ENCODE measurements around the gene MROH2A.

The MROH2A gene

DNA sequence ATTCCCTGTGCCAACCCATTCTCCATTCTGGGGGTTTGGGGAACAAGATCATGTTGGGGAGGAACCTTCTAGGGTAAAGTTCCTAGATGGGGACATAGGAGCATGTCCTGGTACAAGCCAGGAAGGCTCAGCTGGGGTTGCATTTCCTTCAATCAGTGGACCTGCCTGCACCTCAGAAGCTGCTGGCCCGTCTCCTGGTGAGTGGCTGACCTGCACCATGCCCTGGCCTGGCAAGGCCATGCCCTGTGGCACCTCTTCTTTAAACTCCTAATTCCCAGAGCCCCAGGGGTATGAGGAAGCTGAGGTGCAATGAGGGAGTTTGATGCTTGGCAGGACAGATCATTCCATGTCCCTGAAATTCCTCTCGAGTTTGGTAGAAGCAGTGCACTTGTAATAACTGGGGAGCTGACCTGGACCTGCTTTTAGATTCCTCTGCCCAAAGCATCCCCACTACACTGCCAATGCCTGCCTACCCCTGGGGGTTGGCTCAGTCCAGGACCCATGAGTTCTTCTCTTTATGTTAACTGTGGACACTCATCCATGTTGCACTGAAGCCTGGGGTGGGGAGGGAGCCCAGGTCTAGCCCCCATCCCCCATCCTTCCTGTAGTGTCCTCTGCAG, 25.3 kb downstream of the MROH2A start:
- Mint-ChIP-seq H3K27ac (no peak overlapping the region), H3K9me3 (ENCODE audit: low read depth) (no peaks in the 10 kb centered on the region), H3K4me3 (no peak overlapping the region), H3K27me3 (peaks cover 6% of the 10 kb centered on the region), H3K36me3 (no peaks in the 10 kb centered on the region), H3K4me1 (ENCODE audit: low read depth) (no peaks in the 10 kb centered on the region)

DNA sequence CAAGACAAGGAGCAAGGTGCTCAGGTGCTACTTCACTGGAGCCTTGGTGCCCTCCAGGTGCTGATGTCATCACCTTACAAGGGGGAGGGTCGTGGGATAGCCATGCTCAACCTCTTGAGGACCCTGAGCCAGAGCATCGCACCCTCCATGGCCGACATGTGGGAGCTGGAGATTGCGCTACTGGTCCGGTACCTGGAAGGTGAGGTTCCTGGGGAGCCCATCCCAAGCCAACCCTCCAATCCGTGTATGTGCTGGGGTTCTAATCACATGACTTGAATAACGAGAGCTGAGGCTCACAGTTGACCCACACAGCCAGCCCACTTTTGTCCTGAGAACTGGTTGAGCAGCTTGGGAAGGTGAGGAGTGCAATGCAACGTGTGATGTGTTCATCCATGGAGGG, 25.9 kb downstream of the MROH2A start:
- no peaks in the 10 kb centered on the region for H3K9me3 Mint-ChIP-seq (ENCODE audit: low read depth)
- H3K27me3 Mint-ChIP-seq = peaks cover 6% of the 10 kb centered on the region
- H3K4me1 Mint-ChIP-seq (ENCODE audit: low read depth) = no peaks in the 10 kb centered on the region
- H3K36me3 Mint-ChIP-seq = no peaks in the 10 kb centered on the region
- no peak overlapping the region for H3K27ac Mint-ChIP-seq
- no peak overlapping the region for H3K4me3 Mint-ChIP-seq

DNA sequence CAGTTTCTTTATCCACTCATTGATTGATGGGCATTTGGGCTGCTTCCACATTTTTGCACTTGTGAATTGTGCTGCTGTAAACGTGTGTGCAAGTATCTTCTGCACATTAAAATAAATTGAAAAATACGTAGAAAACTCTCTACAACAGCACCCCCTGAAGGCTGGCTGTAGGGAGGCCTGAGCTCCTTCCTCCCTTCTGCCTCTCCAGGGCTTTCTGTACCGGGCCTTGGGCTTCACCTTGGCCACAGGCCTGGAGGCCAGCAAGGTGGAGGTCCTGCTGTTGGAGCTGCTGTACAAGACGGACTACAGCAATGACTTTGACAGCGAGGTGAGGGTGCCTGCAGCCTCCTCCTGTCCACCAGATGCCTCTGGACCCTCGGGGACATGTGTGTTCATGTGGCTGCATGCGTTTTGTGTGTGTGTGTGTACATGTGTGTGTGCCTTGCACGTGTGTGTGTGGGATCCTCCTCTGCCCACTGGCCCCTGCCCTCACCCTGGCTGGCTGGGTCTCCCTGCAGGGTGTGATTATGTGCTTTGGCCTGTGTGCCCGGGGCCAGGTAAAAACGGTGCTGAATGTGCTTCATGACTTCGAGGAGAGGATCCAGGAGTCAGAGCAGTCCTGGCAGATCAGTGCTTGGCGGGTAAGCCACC, 29.2 kb downstream of the MROH2A start:
- Mint-ChIP-seq H3K27me3 (peaks cover 7% of the 10 kb centered on the region), H3K4me3 (no peak overlapping the region), H3K9me3 (ENCODE audit: low read depth) (no peaks in the 10 kb centered on the region), H3K4me1 (ENCODE audit: low read depth) (no peaks in the 10 kb centered on the region), H3K27ac (no peak overlapping the region), H3K36me3 (no peaks in the 10 kb centered on the region)

DNA sequence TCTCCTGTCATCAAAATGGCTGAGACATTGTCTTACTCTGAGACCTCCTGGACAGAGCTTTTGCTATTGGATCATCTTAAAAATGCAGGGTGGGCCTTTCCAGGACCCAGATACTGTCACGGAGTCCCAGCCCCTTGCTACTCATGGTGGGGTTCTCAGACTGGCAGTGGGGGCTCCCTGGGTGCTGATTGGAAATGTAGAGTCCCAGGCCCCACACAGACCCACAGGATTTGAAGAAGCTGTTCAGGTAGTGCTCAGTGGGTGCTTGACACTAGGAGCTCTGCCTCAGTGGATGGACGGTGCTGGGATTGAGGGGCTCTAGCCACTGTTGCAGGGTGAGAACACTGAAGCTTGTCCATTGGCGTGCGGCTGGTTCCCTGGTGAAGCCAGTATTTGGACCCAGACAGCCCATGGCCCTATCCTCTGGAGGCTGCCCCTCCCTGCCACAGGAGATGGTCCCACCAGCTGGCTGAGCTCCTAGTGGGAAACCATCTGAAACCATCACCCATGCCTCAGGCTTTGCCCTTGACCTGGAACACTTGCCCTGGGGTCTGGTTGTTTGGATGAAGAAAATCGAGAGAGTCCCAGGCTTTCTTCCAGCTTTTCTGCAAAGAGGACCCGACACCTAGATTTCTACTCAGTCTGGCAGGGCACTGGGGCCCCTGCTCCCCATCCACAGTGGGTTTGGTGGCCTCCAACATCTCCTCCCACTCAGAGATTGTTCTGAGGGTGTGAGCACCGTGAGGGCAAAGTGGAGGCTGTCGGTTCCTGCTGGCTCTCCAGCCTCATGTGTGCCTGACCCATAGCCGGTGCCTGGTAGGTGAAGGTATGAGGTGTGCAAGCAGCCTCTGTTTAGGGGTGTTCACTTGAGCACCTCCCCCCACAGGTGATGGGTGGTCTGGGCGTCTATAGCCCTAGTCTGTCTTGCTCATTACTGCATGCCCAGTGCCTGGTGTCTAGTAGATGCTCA, 30.1 kb downstream of the MROH2A start:
- no peak overlapping the region for H3K27ac Mint-ChIP-seq
- no peak overlapping the region for H3K4me3 Mint-ChIP-seq
- no peaks in the 10 kb centered on the region for H3K9me3 Mint-ChIP-seq (ENCODE audit: low read depth)
- no peaks in the 10 kb centered on the region for H3K4me1 Mint-ChIP-seq (ENCODE audit: low read depth)
- peaks cover 4% of the 10 kb centered on the region for H3K27me3 Mint-ChIP-seq
- no peaks in the 10 kb centered on the region for H3K36me3 Mint-ChIP-seq

DNA sequence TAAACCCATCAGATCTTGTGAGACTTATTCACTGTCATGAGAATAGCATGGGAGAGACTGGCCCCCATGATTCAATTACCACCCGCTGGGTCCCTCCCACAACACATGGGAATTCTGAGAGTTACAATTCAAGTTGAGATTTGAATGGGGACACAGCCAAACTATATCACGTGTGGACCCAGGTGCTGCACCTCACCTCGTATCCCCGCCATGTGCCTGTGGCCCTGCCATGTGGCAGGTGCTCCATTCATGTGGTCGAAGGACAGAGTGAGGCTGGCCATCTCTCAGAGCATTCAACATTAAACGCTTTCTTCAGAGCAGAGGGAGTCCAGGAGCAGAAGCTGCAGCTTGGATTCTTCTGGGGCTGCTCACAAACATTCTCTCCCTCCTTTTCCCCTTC, 32.3 kb downstream of the MROH2A start:
- Mint-ChIP-seq H3K4me1 (ENCODE audit: low read depth) (no peaks in the 10 kb centered on the region), H3K4me3 (no peak overlapping the region), H3K9me3 (ENCODE audit: low read depth) (no peaks in the 10 kb centered on the region), H3K27ac (no peak overlapping the region), H3K27me3 (peaks cover 1% of the 10 kb centered on the region), H3K36me3 (no peaks in the 10 kb centered on the region)

DNA sequence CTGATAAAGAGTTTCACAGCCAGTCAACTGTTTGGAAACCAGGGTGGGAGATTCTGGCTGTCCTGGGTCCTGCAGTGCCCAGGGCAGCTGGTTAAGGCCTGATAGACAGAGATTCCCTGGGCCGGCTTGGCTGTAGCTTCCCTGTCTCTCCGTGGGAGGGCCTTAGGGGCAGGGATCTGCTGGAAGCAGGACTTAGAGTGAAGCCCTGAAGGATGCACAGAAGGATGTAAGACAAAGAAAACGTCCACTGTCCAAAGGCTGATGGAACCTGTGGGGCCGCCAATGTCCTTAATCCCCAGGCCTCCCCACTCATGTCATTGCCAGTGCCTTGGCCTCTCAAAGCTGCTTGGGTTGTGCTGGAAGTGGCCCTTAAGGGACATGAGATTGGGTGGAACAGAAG, 33.0 kb downstream of the MROH2A start:
- H3K27me3 Mint-ChIP-seq = peaks cover 1% of the 10 kb centered on the region

DNA sequence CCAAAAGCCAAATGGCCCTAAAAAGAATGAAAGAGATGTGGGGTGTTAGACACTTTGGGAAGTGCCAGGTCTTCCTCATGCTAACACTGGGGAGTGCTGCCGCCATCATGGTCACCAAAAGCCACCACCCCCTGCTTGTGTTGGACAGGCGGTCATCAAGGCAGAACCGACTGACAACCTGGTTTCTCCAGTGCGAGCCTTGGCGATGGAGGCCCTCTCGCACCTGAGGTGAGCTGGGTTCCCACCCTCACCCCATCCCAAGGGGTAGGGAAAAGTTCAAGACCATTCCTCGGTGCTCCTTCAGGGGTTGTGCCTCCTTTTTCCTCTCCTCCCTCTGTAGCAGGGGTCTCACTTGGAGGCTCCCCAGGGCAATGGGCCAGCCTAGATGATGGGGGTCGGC, 33.6 kb downstream of the MROH2A start:
- Mint-ChIP-seq H3K4me3 (no peak overlapping the region), H3K27ac (no peak overlapping the region), H3K9me3 (ENCODE audit: low read depth) (no peaks in the 10 kb centered on the region), H3K36me3 (no peaks in the 10 kb centered on the region), H3K27me3 (peaks cover 1% of the 10 kb centered on the region), H3K4me1 (ENCODE audit: low read depth) (no peaks in the 10 kb centered on the region)

More for the DNA sequence above, 33.0 kb downstream of the MROH2A start:
- H3K27ac Mint-ChIP-seq = no peak overlapping the region
- H3K4me3 Mint-ChIP-seq = no peak overlapping the region
- H3K36me3 Mint-ChIP-seq = no peaks in the 10 kb centered on the region
- no peaks in the 10 kb centered on the region for H3K4me1 Mint-ChIP-seq (ENCODE audit: low read depth)
- no peaks in the 10 kb centered on the region for H3K9me3 Mint-ChIP-seq (ENCODE audit: low read depth)

DNA sequence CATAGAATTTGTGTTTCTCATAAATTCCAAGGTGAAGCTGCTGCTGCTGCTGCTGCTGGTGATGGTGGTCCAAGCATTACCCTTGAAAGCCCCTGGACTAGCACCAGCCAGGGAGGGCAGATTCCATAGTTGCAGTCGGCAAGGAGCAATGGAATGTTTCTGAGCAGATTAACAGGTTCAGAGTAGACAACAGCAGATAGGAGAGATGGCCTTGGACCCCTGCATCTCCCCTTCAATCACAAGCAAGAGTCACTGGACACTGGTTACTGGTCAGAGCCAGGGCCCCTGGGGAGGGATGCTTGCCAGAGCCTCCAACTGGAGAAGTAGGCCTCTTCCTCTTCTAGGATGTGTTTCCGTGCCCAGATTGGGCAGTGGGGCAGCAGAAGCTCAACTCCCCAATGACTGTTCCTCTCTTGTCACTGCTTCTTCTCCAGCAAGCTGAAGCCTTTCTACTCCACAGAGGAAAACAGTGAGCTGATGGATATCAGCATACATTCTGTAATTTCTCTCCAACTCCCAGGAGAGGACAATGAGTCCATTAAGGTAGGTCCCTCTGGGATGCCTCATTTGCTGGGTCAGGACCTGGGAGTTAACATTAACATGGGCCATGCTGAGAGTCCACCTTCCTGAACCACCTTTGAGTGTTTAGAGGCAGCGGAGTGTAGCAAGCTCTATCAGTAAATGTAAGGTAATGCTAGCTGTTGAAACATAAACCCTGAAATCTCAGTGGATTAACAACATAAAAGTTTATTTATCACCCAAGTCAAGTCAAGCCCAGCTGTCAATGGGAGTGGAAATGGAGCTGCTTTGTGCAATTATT, 35.3 kb downstream of the MROH2A start:
- H3K27ac Mint-ChIP-seq = no peak overlapping the region
- no peak overlapping the region for H3K4me3 Mint-ChIP-seq
- H3K9me3 Mint-ChIP-seq (ENCODE audit: low read depth) = no peaks in the 10 kb centered on the region
- H3K36me3 Mint-ChIP-seq = no peaks in the 10 kb centered on the region
- H3K27me3 Mint-ChIP-seq = peaks cover 3% of the 10 kb centered on the region
- H3K4me1 Mint-ChIP-seq (ENCODE audit: low read depth) = peaks cover 2% of the 10 kb centered on the region

DNA sequence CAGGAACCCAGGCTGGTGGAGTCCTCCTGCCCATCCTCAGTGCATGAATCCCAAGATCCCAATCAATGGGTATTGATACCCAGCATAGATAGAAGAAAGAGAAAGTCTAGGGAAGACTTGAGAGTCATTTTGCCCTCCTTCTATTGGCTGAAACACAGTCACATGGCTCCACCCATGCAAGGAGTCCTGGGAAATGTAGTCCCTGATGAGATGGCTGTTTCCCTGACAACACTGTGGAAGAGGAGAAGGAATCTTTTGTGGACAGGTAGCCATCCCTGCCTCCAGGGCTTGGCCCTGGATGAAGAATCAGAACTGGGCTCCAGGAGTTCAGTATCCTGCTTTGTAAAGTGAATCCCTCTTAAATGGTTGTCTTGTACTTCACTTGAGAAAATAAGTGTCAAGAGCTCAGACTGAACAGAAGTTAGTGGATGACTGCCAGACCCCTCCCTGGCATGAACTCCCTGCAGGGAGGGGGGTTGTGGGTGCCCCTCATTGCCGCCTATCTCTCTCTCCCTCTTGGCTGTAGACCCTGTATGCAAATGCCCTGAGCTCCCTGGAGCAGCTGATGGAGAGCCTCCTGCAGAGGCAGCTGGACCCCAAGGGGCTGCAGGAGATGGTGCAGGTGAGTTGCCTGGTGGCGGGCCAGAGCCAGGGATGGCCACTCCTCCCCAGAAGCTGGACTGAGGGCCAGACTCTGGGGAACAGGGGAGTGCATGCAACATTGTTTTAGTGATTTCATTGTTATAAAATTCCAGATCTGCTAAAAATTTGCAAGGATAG, 36.1 kb downstream of the MROH2A start:
- Mint-ChIP-seq H3K27ac (no peak overlapping the region), H3K36me3 (no peaks in the 10 kb centered on the region), H3K4me3 (no peak overlapping the region), H3K27me3 (peaks cover 3% of the 10 kb centered on the region), H3K4me1 (ENCODE audit: low read depth) (peaks cover 2% of the 10 kb centered on the region), H3K9me3 (ENCODE audit: low read depth) (no peaks in the 10 kb centered on the region)

DNA sequence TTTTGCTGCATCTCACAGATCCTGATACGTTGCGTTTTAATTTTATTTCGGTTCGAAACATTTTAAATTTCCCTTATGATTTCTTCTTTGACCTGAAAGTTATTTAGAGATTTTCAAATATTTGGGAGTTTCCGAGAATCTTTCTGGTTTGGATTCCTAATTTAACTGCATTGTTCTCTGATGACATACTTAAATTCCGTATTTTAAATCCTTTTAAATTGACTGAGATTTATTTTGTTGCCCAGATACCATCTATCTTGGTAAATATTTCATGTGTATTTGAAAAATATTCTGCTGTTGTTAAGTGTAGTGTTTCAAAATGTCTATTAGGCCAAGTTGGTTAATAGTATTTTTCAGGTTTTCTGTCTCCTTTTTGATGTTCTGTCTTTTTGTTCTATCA, 37.7 kb downstream of the MROH2A start:
- H3K27me3 Mint-ChIP-seq = peaks cover 2% of the 10 kb centered on the region
- H3K4me1 Mint-ChIP-seq (ENCODE audit: low read depth) = peaks cover 2% of the 10 kb centered on the region
- H3K27ac Mint-ChIP-seq = no peak overlapping the region
- H3K9me3 Mint-ChIP-seq (ENCODE audit: low read depth) = no peaks in the 10 kb centered on the region
- H3K36me3 Mint-ChIP-seq = no peaks in the 10 kb centered on the region
- no peak overlapping the region for H3K4me3 Mint-ChIP-seq

DNA sequence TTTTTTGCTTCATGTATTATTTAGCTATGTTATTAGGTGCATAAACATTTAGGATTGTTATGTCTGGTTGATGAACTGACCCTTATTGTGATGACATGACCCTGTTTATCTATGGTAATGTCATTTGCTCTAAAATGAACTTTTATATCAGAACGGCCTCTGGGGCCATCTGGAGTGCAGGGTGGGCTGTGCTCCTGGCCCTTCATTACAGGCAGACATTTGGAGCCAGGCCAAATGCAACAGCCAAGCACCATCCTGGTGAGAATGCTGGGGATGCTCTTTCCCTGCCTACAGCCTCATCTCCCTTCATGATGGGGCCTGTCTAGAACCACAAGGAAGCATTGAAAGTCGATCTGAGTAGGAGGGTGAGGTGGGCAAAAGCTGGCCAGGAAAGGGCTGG, 38.2 kb downstream of the MROH2A start:
- no peaks in the 10 kb centered on the region for H3K9me3 Mint-ChIP-seq (ENCODE audit: low read depth)
- peaks cover 2% of the 10 kb centered on the region for H3K27me3 Mint-ChIP-seq
- peaks cover 2% of the 10 kb centered on the region for H3K4me1 Mint-ChIP-seq (ENCODE audit: low read depth)
- no peaks in the 10 kb centered on the region for H3K36me3 Mint-ChIP-seq
- no peak overlapping the region for H3K4me3 Mint-ChIP-seq
- no peak overlapping the region for H3K27ac Mint-ChIP-seq

DNA sequence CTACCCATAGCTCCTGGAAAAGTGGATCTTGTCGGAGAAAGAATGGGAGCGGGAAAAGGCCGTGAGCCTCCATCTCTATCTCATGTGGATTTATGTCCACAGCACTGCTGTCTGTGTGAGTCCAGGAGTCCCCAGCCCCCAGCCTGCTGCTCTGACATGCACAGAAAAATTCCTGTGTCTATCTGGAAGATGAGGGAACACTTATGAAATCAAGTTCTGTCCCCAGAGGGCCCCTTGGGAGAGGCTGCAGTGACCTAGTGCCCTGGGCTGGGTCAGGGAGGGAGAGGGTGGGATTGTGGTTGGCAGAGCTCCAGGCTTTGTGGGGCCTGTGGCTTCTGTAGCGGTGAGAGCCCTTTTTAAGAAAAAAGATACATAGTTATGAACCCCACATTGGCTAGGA, 38.6 kb downstream of the MROH2A start:
- H3K36me3 Mint-ChIP-seq = no peaks in the 10 kb centered on the region
- no peak overlapping the region for H3K27ac Mint-ChIP-seq
- H3K4me3 Mint-ChIP-seq = no peak overlapping the region
- H3K27me3 Mint-ChIP-seq = peaks cover 2% of the 10 kb centered on the region
- H3K9me3 Mint-ChIP-seq (ENCODE audit: low read depth) = no peaks in the 10 kb centered on the region
- peaks cover 2% of the 10 kb centered on the region for H3K4me1 Mint-ChIP-seq (ENCODE audit: low read depth)

DNA sequence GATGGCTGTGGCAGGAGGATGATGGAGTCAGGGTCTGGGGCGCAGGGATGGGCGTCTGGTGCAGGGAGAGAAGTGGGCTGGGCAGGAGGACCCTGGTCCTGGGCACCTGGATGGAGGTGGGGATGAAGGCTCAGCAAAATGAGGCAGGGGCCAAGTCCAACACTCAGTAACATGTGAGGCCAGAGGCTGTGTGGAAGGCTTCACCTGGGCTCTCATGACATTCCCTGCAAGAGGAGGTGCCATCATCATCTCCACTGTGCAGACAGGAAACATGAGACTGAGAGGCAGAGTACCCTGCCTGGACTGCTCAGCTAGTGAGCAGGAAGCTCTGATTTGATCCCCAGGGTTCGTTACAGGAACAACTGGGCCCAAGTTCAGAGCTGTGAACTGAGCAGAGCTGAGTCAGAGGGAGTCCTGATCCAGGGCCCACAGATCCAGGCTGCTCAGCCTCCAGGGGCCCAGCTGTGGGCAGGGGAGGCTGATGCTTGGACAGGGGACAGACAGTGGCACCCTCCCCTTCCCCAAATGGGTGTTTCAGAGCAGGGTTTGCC, 39.3 kb downstream of the MROH2A start:
- Mint-ChIP-seq H3K36me3 (no peaks in the 10 kb centered on the region), H3K27ac (no peak overlapping the region), H3K4me1 (ENCODE audit: low read depth) (peaks cover 2% of the 10 kb centered on the region), H3K4me3 (no peak overlapping the region), H3K9me3 (ENCODE audit: low read depth) (no peaks in the 10 kb centered on the region), H3K27me3 (peaks cover 2% of the 10 kb centered on the region)

All from activated naive CD8-positive, alpha-beta T cell (primary cell).